K562 (cell line): Measurements from ENCODE around the gene RCL1. TPM values are rescaled to one million over a fixed set of nuclear protein-coding genes. Genes with fewer than 3 reads are reported as not detected.

Experiments
- ATAC-seq: fragments of 200-7000 bp; cut with Tn5 transposase; 3 replicates; pipeline ENCODE4 v1.9.1; 2020; ENCODE audit warnings: moderate library complexity
- BruUV-seq: library from RNA; stranded (reverse); fragments of 400-500 nt; replicated peaks from 2 replicates; lab custom pipeline; 2021; lab: Mats Ljungman, UMichigan
- CTCF ChIA-PET: fragments of 300-600 bp; formaldehyde crosslinking; extraction: SDS; loops from one replicate; lab custom pipeline; 2021; ENCODE audit warnings: low intra/inter-chr PET ratio; lab: Yijun Ruan, JAX
- POLR2A ChIA-PET: fragments of 300-600, 350-650 bp; sonication (Branson Sonifier 250); formaldehyde crosslinking; extraction: SDS; loops from one replicate; lab custom pipeline; 2021; ENCODE audit warnings: antibody characterized with exemption, inconsistent platforms; lab: Yijun Ruan, JAX
- DNase-seq, 4 experiments: peaks; one replicate each; pipeline versions ENCODE4 v3.0.0 to v3.0.0-alpha.2; 2011 to 2018; ENCODE audit warnings: low spot score in 3 of 4, mixed read lengths in 3 of 4; ENCODE audit errors: extremely low read depth in 1 of 4
- FAIRE-seq: peaks from 2 replicates; lab custom pipeline; 2011; peaks lifted over from hg19 to GRCh38; lab: Jason Lieb, UNC
- H2AFZ ChIP-seq: 2 replicates; pipeline ENCODE4 v1.6.0; 2011; ENCODE audit warnings: low read depth, low read length, control low read depth, inconsistent platforms
- H3K27ac ChIP-seq: fragments of 200-600 bp; 3 replicates; pipeline ENCODE4 v1.8.0; 2011; ENCODE audit warnings: low read depth, mild to moderate bottlenecking, control low read depth, inconsistent platforms, low read length, moderate library complexity, mixed read lengths; ENCODE audit errors: extremely low read depth
- H3K27me3 ChIP-seq, 2 experiments: fragments of 300-600 bp in 1 of 2; 2 replicates in 1 of 2; 3 replicates in 1 of 2; pipeline versions ENCODE4 v1.6.0 to v1.8.0; 2011; ENCODE audit warnings: inconsistent platforms in 2 of 2, low read length in 2 of 2, mild to moderate bottlenecking in 1 of 2, mixed read lengths in 1 of 2, moderate library complexity in 1 of 2; ENCODE audit not compliant: control insufficient read depth in 2 of 2, insufficient read depth in 2 of 2
- H3K36me3 ChIP-seq: fragments of 300-600 bp; 3 replicates; pipeline ENCODE4 v1.8.0; 2011; ENCODE audit warnings: mild to moderate bottlenecking, low read length, inconsistent platforms; ENCODE audit not compliant: control insufficient read depth, insufficient read depth
- H3K4me1 ChIP-seq, 2 experiments: fragments of 200-600 bp in 1 of 2; replicated peaks in 1 of 2; 2 replicates in 1 of 2; 3 replicates in 1 of 2; pipeline versions ENCODE4 v1.5.1 to v1.8.0; 2011; ENCODE audit warnings: inconsistent platforms in 2 of 2, low read length in 2 of 2, mild to moderate bottlenecking in 1 of 2, mixed read lengths in 1 of 2, moderate library complexity in 1 of 2; ENCODE audit not compliant: control insufficient read depth in 2 of 2, insufficient read depth in 2 of 2
- H3K4me2 ChIP-seq: 2 replicates; pipeline ENCODE4 v1.6.1; 2011; ENCODE audit warnings: low read length, control low read depth, inconsistent platforms, mixed read lengths; ENCODE audit not compliant: insufficient read depth
- H3K4me3 ChIP-seq: fragments of 200-600 bp; sonication (generic), shearing (Covaris generic); 2 replicates; pipeline ENCODE4 v1.5.1; 2016; ENCODE audit warnings: control low read depth, inconsistent platforms
- H3K79me2 ChIP-seq: fragments of 200-600 bp; 3 replicates; pipeline ENCODE4 v1.8.0; 2011; ENCODE audit warnings: low read length, inconsistent platforms; ENCODE audit not compliant: control insufficient read depth, insufficient read depth
- H3K9ac ChIP-seq, 2 experiments: 2 replicates each; pipeline versions ENCODE4 v1.6.0 to v1.6.1; 2011; ENCODE audit warnings: low read depth in 2 of 2, low read length in 2 of 2, control low read depth in 1 of 2, inconsistent platforms in 1 of 2, mild to moderate bottlenecking in 1 of 2, mixed read lengths in 1 of 2; ENCODE audit not compliant: insufficient read depth in 1 of 2
- H3K9me1 ChIP-seq: one replicate; pipeline ENCODE4 v1.6.0; 2011; ENCODE audit warnings: inconsistent platforms, mild to moderate bottlenecking, low read length, moderate library complexity; ENCODE audit not compliant: control insufficient read depth, insufficient read depth
- H3K9me3 ChIP-seq: replicated peaks from 2 replicates; pipeline ENCODE4 v1.5.1; 2011; ENCODE audit warnings: low read depth, low read length, inconsistent platforms; ENCODE audit not compliant: control insufficient read depth, insufficient read depth
- H4K20me1 ChIP-seq: replicated peaks from 2 replicates; pipeline ENCODE4 v1.6.1; 2011; ENCODE audit warnings: low read length, inconsistent platforms, mixed read lengths; ENCODE audit not compliant: control insufficient read depth, insufficient read depth
- C11orf30 ChIP-seq: fragments of 450-650 bp; IDR thresholded peaks from 2 replicates; pipeline ENCODE4 v1.6.1; 2016; ENCODE audit warnings: low read depth, mild to moderate bottlenecking
- GATA2 ChIP-seq: sonication (generic); formaldehyde crosslinking; IDR thresholded peaks from 2 replicates; pipeline ENCODE4 v1.4.0; 2020; ENCODE audit warnings: mild to moderate bottlenecking, missing genetic modification reagents
- MBD2 ChIP-seq: sonication (generic); IDR thresholded peaks from 2 replicates; pipeline ENCODE4 v1.6.1; 2016; ENCODE audit warnings: low read depth, borderline replicate concordance
- MTF1 ChIP-seq: fragments of 250-450 bp; sonication (Bioruptor Pico); IDR thresholded peaks from 2 replicates; pipeline ENCODE4 v1.9.0; 2021; ENCODE audit warnings: moderate library complexity, mild to moderate bottlenecking, inconsistent platforms, borderline replicate concordance
- NFXL1 ChIP-seq: fragments of 450-650 bp; formaldehyde crosslinking; IDR thresholded peaks from 2 replicates; pipeline ENCODE4 v1.4.0; 2021; ENCODE audit warnings: mild to moderate bottlenecking
- PRMT5 ChIP-seq: sonication (generic); formaldehyde crosslinking; IDR thresholded peaks from 2 replicates; pipeline ENCODE4 v1.5.0; 2020; ENCODE audit warnings: missing genetic modification reagents
- RBM39 ChIP-seq: fragments of 200-400 bp; formaldehyde crosslinking; optimal IDR thresholded peaks from 2 replicates; pipeline ENCODE3; 2018; ENCODE audit warnings: low read depth, low read length
- RUNX1 ChIP-seq: sonication (generic); IDR thresholded peaks from 2 replicates; pipeline ENCODE4 v1.6.1; 2016; ENCODE audit warnings: antibody characterized with exemption, low read depth
- SETDB1 ChIP-seq: IDR thresholded peaks from one replicate; pipeline ENCODE4 v1.6.1; 2012; ENCODE audit warnings: low read length, control low read depth, inconsistent platforms
- ZNF316 ChIP-seq: fragments of 450-650 bp; IDR thresholded peaks from 2 replicates; pipeline ENCODE4 v1.6.1; 2016
- ZNF592 ChIP-seq: fragments of 450-650 bp; IDR thresholded peaks from 2 replicates; pipeline ENCODE4 v1.6.1; 2017; ENCODE audit warnings: antibody characterized with exemption, mild to moderate bottlenecking
- WGBS: fragments of 100-300 bp; shearing (Covaris generic); methylation state at CpG from one replicate; pipeline ENCODE4 v1.1.6; 2016; ENCODE audit warnings: low coverage, mixed read lengths; ENCODE audit not compliant: insufficient coverage; ENCODE audit errors: missing lambda C conversion rate; 5-methylcytosine and 5-hydroxymethylcytosine counted together
- in situ Hi-C: fragments of 300-500 bp; cut with MboI; formaldehyde crosslinking; loops from 4 replicates; pipeline ENCODE4 v1.15.0; 2018; ENCODE audit warnings: inconsistent platforms, mixed read lengths
- intact Hi-C: fragments of 100-400 bp; cut with micrococcal nuclease; formaldehyde crosslinking; loops from 2 replicates; pipeline ENCODE4 v1.14.2; 2022
- polyA plus RNA-seq, 8 experiments: library from polyadenylated mRNA; depleted of rRNA in 4 of 8; stranded (reverse) in 5 of 8; unstranded in 3 of 8; fragments of >200 nt; fragmentation: Nextera tagmentation in 2 of 8; fragmentation: Illumina TruSeq in 1 of 8; extraction: Ambion mirVana in 2 of 8; extraction: Trizol in 1 of 8; gene quantifications; 2 replicates each; pipeline versions ENCODE4 v1.2.1 to v1.2.3, GENCODE V29; 2011 to 2014; ENCODE audit warnings: inconsistent platforms in 1 of 8, missing spikeins in 1 of 8
- total RNA-seq, 7 experiments: library from RNA; depleted of rRNA in 6 of 7; stranded (reverse); fragments of >200 nt in 6 of 7; fragmentation: Illumina TruSeq in 2 of 7; extraction: Trizol in 2 of 7; gene quantifications; 2 replicates each; pipeline versions ENCODE4 v1.2.1 to v1.2.3, GENCODE V29; 2011 to 2021; ENCODE audit warnings: low replicate concordance in 1 of 7

Gene RCL1
- total and polyA plus RNA-seq, 9 of the 15 experiments (the other 6 are each of a cell fraction or from before 2014, with no cell fraction given), result 24.0 to 67.7 (median 38.6) TPM

GRCh38 chr9:4840018-4840417 lies 47.3 kb downstream of the RCL1 start:
- H3K4me2 ChIP-seq, result no peak overlapping the region
- ChIA-PET POLR2A (interaction anchor here (1.0 to 1.2 kb wide), 2 partner anchors 13 to 46 kb away, joined by 3 read pairs; no protein-coding TSS in a partner anchor), CTCF (no interaction called here)
- peaks cover 59% of the 10 kb centered on the region for H3K79me2 ChIP-seq
- no peaks in the 10 kb centered on the region for H3K27me3 ChIP-seq
- no peak overlapping the region for H3K9ac ChIP-seq
- BruUV-seq, result no TSS peak
- peaks cover 2% of the 10 kb centered on the region for H3K9me1 ChIP-seq
- no peaks in the 10 kb centered on the region for H4K20me1 ChIP-seq
- H3K4me3 ChIP-seq, result no peak overlapping the region
- FAIRE-seq (no peak), ATAC-seq (no peak), DNase-seq (no peak)
- in situ Hi-C loops (no loop called here), intact Hi-C loops (no loop called here)
- no peak for TF ChIP-seq MBD2
- no peak for TF ChIP-seq ZNF592
- TF ChIP-seq PRMT5 (CRISPR knock-in tag), result no peak
- TF ChIP-seq SETDB1, result no peak
- no peak for TF ChIP-seq NFXL1 (CRISPR knock-in tag)
- no peak for TF ChIP-seq RUNX1
- TF ChIP-seq GATA2 (CRISPR knock-in tag), result no peak
- TF ChIP-seq C11orf30, result peak; percentile 29; the same call in 1 of the 2 replicates
- TF ChIP-seq RBM39, result no peak
- TF ChIP-seq MTF1 (CRISPR knock-in tag), result no peak
- peak; percentile 55 for TF ChIP-seq ZNF316
- WGBS, result 82% methylated on average over 4 of the region's 4 CpGs
- H3K9me3 ChIP-seq, result no peaks in the 10 kb centered on the region
- peaks cover 98% of the 10 kb centered on the region for H3K36me3 ChIP-seq
- no peak overlapping the region for H2AFZ ChIP-seq
- H3K27ac ChIP-seq, result no peak overlapping the region
- peaks cover 0 to 12% of the 10 kb centered on the region in 2 experiments; a peak in 3 of 5 replicates for H3K4me1 ChIP-seq
